A673 (cell line): ENCODE data around the gene HBP1. TPM values are rescaled to one million over a fixed set of nuclear protein-coding genes. Genes with fewer than 3 reads are reported as not detected.

Source experiments
- BruUV-seq: library from RNA; stranded (reverse); fragments of 400-500 nt; replicated peaks from 2 replicates; lab custom pipeline; 2021; lab: Mats Ljungman, UMichigan
- CTCF ChIA-PET: fragments of 300-600 bp; sonication (Branson Sonifier 250); formaldehyde crosslinking; loops from one replicate; lab custom pipeline; 2022; ENCODE audit warnings: antibody characterized with exemption; lab: Charles Lee
- POLR2A ChIA-PET: fragments of 300-600 bp; sonication (Branson Sonifier 250); formaldehyde crosslinking; loops from one replicate; lab custom pipeline; 2022; ENCODE audit warnings: antibody characterized with exemption; ENCODE audit not compliant: low non-redundant PET; lab: Charles Lee
- DNase-seq: peaks from one replicate; pipeline ENCODE4 v3.0.0-alpha.2; 2015; ENCODE audit warnings: low spot score
- H3K27ac ChIP-seq: fragments of 200-600 bp; sonication (generic); 2 replicates; pipeline ENCODE4 v1.5.1; 2016; ENCODE audit warnings: mixed run types, low read depth, mild to moderate bottlenecking, mixed read lengths, antibody characterized with exemption, low read length; ENCODE audit not compliant: poor library complexity, severe bottlenecking
- H3K27me3 ChIP-seq: fragments of 200-600 bp; sonication (generic); replicated peaks from 2 replicates; pipeline ENCODE4 v1.6.1; 2017; ENCODE audit warnings: mixed run types, low read depth, mild to moderate bottlenecking, mixed read lengths, antibody characterized with exemption, low read length; ENCODE audit not compliant: insufficient read depth, poor library complexity
- H3K36me3 ChIP-seq: fragments of 200-600 bp; sonication (generic); 2 replicates; pipeline ENCODE4 v1.6.1; 2016; ENCODE audit warnings: mixed run types, mild to moderate bottlenecking, mixed read lengths, antibody characterized with exemption, low read length; ENCODE audit not compliant: insufficient read depth, poor library complexity, severe bottlenecking
- H3K4me1 ChIP-seq: fragments of 200-600 bp; sonication (generic); 2 replicates; pipeline ENCODE4 v1.6.1; 2017; ENCODE audit warnings: mixed run types, mild to moderate bottlenecking, mixed read lengths, antibody characterized with exemption, low read length; ENCODE audit not compliant: insufficient read depth, poor library complexity, severe bottlenecking
- H3K4me3 ChIP-seq: fragments of 200-600 bp; sonication (generic); 2 replicates; pipeline ENCODE4 v1.5.1; 2016; ENCODE audit warnings: low read depth, mixed run types, mild to moderate bottlenecking, mixed read lengths, low read length; ENCODE audit not compliant: poor library complexity, severe bottlenecking
- H3K9me3 ChIP-seq: fragments of 200-600 bp; sonication (generic); 2 replicates; pipeline ENCODE4 v1.6.1; 2016; ENCODE audit warnings: mixed run types, low read depth, mild to moderate bottlenecking, mixed read lengths, antibody characterized with exemption, low read length; ENCODE audit not compliant: poor library complexity, severe bottlenecking
- CTCF ChIP-seq: fragments of 300-800, 200-600 bp; sonication (generic); conservative IDR thresholded peaks from 2 replicates; pipeline ENCODE4 v1.5.1; 2017; ENCODE audit warnings: low read depth, mild to moderate bottlenecking, antibody characterized with exemption, low read length, moderate library complexity, mixed read lengths
- EZH2 ChIP-seq: fragments of 200-600 bp; sonication (generic); IDR thresholded peaks from 2 replicates; pipeline ENCODE4 v1.6.1; 2017; ENCODE audit warnings: borderline replicate concordance, low read depth, mild to moderate bottlenecking, mixed read lengths, antibody characterized with exemption, low read length; ENCODE audit not compliant: poor library complexity, severe bottlenecking
- intact Hi-C: fragments of 100-400 bp; cut with micrococcal nuclease; formaldehyde crosslinking; loops from one replicate; pipeline ENCODE4 v1.10.0; 2022; ENCODE audit not compliant: unreplicated experiment
- total RNA-seq: library from RNA; stranded (reverse); gene quantifications from 2 replicates; pipeline ENCODE4 v1.2.3, GENCODE V29; 2021

HBP1 gene
- total RNA-seq, 1 experiment from 2014 or later: 11.7 TPM

DNA sequence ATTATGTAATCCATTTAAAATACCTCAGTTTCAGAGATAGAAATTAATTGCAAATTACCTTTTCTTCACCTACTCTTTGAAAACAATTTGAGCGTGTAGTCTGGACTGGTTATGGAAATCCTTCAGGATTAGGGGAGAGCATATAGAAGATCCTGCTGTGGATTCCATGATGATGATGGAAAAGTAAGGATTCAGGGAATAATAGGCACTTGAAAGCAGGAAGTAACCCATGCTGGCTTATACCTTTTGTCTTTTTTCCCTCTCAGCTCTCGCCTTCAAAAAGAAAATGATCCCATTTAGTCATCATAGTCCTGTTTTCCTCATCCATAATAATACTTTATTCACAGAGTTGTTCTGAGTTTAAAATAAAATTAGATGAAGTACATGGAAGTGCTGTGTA is 4.4 kb downstream of the HBP1 start:
- DNase-seq: no peak
- Histone ChIP-seq H3K27me3 (no peaks in the 10 kb centered on the region), H3K4me3 (no peak overlapping the region), H3K27ac (no peak overlapping the region), H3K4me1 (no peaks in the 10 kb centered on the region), H3K9me3 (no peaks in the 10 kb centered on the region), H3K36me3 (no peaks in the 10 kb centered on the region)
- CTCF ChIA-PET: no interaction called here
- no peak for TF ChIP-seq EZH2
- TF ChIP-seq CTCF: no peak
- BruUV-seq: no TSS peak
- intact Hi-C loops: no loop called here
- POLR2A ChIA-PET: no interaction called here

DNA sequence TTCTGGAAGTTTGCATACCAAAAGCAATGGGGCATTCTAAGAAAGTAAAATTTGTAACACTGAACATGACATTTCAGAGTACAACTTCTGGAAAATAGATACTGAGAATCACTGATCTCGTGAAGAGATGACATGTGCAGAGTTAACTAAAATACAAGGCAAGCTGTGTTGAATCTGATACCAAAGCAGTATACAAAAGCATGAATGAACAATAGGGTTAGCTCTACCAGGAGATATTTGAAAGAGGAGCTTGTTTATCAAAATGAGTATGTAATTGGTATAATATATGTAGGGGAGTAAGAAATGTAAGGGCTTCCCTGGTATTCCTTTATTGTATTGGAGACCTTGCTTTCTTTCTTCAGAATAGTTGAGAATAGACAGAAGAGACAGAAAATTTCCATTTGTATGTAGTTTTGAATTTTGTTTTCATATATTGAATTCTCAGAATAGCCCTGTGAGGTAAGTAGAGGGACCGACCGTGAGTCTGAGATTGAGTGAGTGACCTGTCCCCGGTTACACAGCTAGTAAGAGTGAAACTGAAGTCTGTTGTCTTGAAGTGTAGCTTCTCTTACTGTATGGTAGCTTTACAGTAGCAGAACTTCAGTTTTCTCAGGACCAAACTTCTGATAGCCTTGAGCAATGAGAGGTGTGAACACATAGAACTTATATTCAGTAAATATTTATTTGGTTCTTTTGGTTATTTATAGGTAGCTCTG is 5.0 kb downstream of the HBP1 start:
- no TSS peak for BruUV-seq
- POLR2A ChIA-PET: no interaction called here
- TF ChIP-seq EZH2 (no peak), CTCF (no peak)
- H3K27me3 ChIP-seq: no peaks in the 10 kb centered on the region
- H3K4me1 ChIP-seq: no peaks in the 10 kb centered on the region
- H3K4me3 ChIP-seq: no peak overlapping the region
- H3K36me3 ChIP-seq: no peaks in the 10 kb centered on the region
- no peaks in the 10 kb centered on the region for H3K9me3 ChIP-seq
- DNase-seq: no peak
- no peak overlapping the region for H3K27ac ChIP-seq
- intact Hi-C loops: no loop called here
- CTCF ChIA-PET: no interaction called here

- TF ChIP-seq EZH2 (no peak), CTCF (no peak)
- DNase-seq: no peak
- POLR2A ChIA-PET: no interaction called here
- Histone ChIP-seq H3K27ac (peak overlapping the region; percentile 70), H3K4me1 (peaks cover 13% of the 10 kb centered on the region), H3K36me3 (peaks cover 12% of the 10 kb centered on the region), H3K4me3 (no peak overlapping the region), H3K9me3 (no peaks in the 10 kb centered on the region), H3K27me3 (no peaks in the 10 kb centered on the region)
- CTCF ChIA-PET: interaction anchor here (0.7 kb wide), 1 partner anchor 695 kb away, joined by 3 read pairs; no protein-coding TSS in a partner anchor
- BruUV-seq: no TSS peak
- intact Hi-C loops: no loop called here
Measured at GRCh38 chr7:107179326-107180164, 10.7 kb downstream of the HBP1 start.
